ENCODE results near the gene PLCB3.

GRCh38 chr11:64269540-64270220 is 18.4 kb downstream of the PLCB3 start:
- TF ChIP-seq CTCF (IDR thresholded peaks at IDR 0.05; ENCODE audit: low read length) (peak; percentile 11; the same call in 1 of the 2 replicates), EZH2phosphoT487 (IDR thresholded peaks at IDR 0.05; ENCODE audit: low read length) (no peak)

All from MM.1S (cell line).